GM12878 (cell line): ENCODE results near the gene LRBA. TPM values are rescaled to one million over a fixed set of nuclear protein-coding genes. Genes with fewer than 3 reads are reported as not detected.

Source experiments
- ATAC-seq: fragments of 200-7000 bp; cut with Tn5 transposase; 3 replicates; pipeline ENCODE4 v1.9.1; 2020; ENCODE audit warnings: mild to moderate bottlenecking, moderate library complexity
- BruUV-seq: library from RNA; stranded (reverse); fragments of 400-500 nt; replicated peaks from 2 replicates; lab custom pipeline; 2021; lab: Mats Ljungman, UMichigan
- CTCF ChIA-PET: fragments of 300-600 bp; sonication (Branson Sonifier 250); formaldehyde crosslinking; extraction: SDS; loops from one replicate; lab custom pipeline; 2021; ENCODE audit warnings: inconsistent platforms; lab: Yijun Ruan, JAX
- POLR2A ChIA-PET: fragments of 350-600 bp; formaldehyde crosslinking; extraction: SDS; loops from one replicate; lab custom pipeline; 2021; ENCODE audit warnings: inconsistent platforms; lab: Charles Lee
- RAD21 ChIA-PET: fragments of 300-600 bp; sonication (Branson Sonifier 250); formaldehyde crosslinking; loops from one replicate; lab custom pipeline; 2023; ENCODE audit warnings: antibody characterized with exemption; ENCODE audit not compliant: unreplicated experiment; lab: Charles Lee
- SMC1A ChIA-PET: fragments of 300-600 bp; sonication (Branson Sonifier 250); formaldehyde crosslinking; loops from one replicate; lab custom pipeline; 2023; ENCODE audit not compliant: unreplicated experiment, uncharacterized antibody; lab: Charles Lee
- DNase-seq: peaks from one replicate; pipeline ENCODE4 v3.0.0-alpha.2; 2011; ENCODE audit warnings: low read depth, low spot score
- FAIRE-seq: peaks from 3 replicates; lab custom pipeline; 2011; peaks lifted over from hg19 to GRCh38; lab: Jason Lieb, UNC
- H2AFZ ChIP-seq: 2 replicates; pipeline ENCODE4 v1.6.0; 2011; ENCODE audit warnings: low read depth, low read length, control low read depth; ENCODE audit not compliant: control insufficient read depth
- H3K27ac ChIP-seq: 2 replicates; pipeline ENCODE4 v1.5.1; 2011; ENCODE audit warnings: control low read depth; ENCODE audit not compliant: control insufficient read depth, insufficient read depth
- H3K27me3 ChIP-seq, 2 experiments: replicated peaks in 1 of 2; 2 replicates each; pipeline versions ENCODE4 v1.6.0 to v1.6.1; 2011; ENCODE audit warnings: low read length in 1 of 2; ENCODE audit not compliant: control insufficient read depth in 2 of 2, insufficient read depth in 2 of 2
- H3K36me3 ChIP-seq, 2 experiments: 2 replicates each; pipeline ENCODE4 v1.5.1; 2011; ENCODE audit warnings: low read length in 1 of 2; ENCODE audit not compliant: control insufficient read depth in 2 of 2, insufficient read depth in 2 of 2
- H3K4me1 ChIP-seq: 2 replicates; pipeline ENCODE4 v1.6.1; 2011; ENCODE audit warnings: mild to moderate bottlenecking, low read length, moderate library complexity, mixed read lengths; ENCODE audit not compliant: control insufficient read depth, insufficient read depth
- H3K4me2 ChIP-seq: 2 replicates; pipeline ENCODE4 v1.6.0; 2011; ENCODE audit warnings: control low read depth; ENCODE audit not compliant: control insufficient read depth, insufficient read depth
- H3K4me3 ChIP-seq: fragments of 200-600 bp; sonication (generic); 2 replicates; pipeline ENCODE4 v1.5.1; 2016
- H3K79me2 ChIP-seq: 2 replicates; pipeline ENCODE4 v1.6.0; 2011; ENCODE audit warnings: low read length; ENCODE audit not compliant: control insufficient read depth, insufficient read depth
- H3K9ac ChIP-seq: 2 replicates; pipeline ENCODE4 v1.8.0; 2011; ENCODE audit warnings: low read length, control low read depth, mixed read lengths; ENCODE audit not compliant: control insufficient read depth, insufficient read depth
- H3K9me3 ChIP-seq: replicated peaks from 3 replicates; pipeline ENCODE4 v1.5.1; 2011; ENCODE audit warnings: mild to moderate bottlenecking, low read length; ENCODE audit not compliant: control insufficient read depth, insufficient read depth
- H4K20me1 ChIP-seq: 2 replicates; pipeline ENCODE4 v1.6.0; 2011; ENCODE audit not compliant: control insufficient read depth, insufficient read depth
- HCFC1 ChIP-seq: fragments of 150-350 bp; IDR thresholded peaks from 2 replicates; pipeline ENCODE4 v1.6.1; 2014; ENCODE audit warnings: low read length
- KLF5 ChIP-seq: fragments of 450-650 bp; IDR thresholded peaks from 2 replicates; pipeline ENCODE4 v1.6.1; 2014; ENCODE audit warnings: mild to moderate bottlenecking; ENCODE audit not compliant: partially characterized antibody
- NFIC ChIP-seq: IDR thresholded peaks from 2 replicates; pipeline ENCODE4 v1.6.1; 2012; ENCODE audit warnings: low read depth, mild to moderate bottlenecking, inconsistent platforms, low read length, moderate library complexity
- SRF ChIP-seq, 2 experiments: IDR thresholded peaks; 2 replicates each; pipeline ENCODE4 v1.6.1; 2011; ENCODE audit warnings: low read depth in 2 of 2, low read length in 2 of 2, mild to moderate bottlenecking in 1 of 2, moderate library complexity in 1 of 2
- in situ Hi-C: fragments of 300-500 bp; cut with MboI; formaldehyde crosslinking; loops from 9 replicates; pipeline ENCODE4 v1.14.3; 2018; ENCODE audit warnings: mixed read lengths
- intact Hi-C: fragments of 100-400 bp; cut with micrococcal nuclease; formaldehyde crosslinking; loops from one replicate; pipeline ENCODE4 v1.14.2; 2022; ENCODE audit not compliant: unreplicated experiment
- polyA plus RNA-seq, 11 experiments: library from polyadenylated mRNA; depleted of rRNA in 4 of 11; unstranded in 6 of 11; stranded (reverse) in 5 of 11; fragments of >200 nt; fragmentation: Nextera tagmentation in 4 of 11; fragmentation: Illumina TruSeq in 1 of 11; extraction: Ambion mirVana in 4 of 11; extraction: Trizol in 1 of 11; gene quantifications; 1 replicate in 1 of 11; 2 replicates in 10 of 11; pipeline versions ENCODE4 v1.2.1 to v1.2.3, GENCODE V29; 2011 to 2016; ENCODE audit warnings: inconsistent platforms in 2 of 11, missing spikeins in 2 of 11, low read depth in 1 of 11
- total RNA-seq, 4 experiments: library from RNA; depleted of rRNA in 3 of 4; stranded (reverse); fragments of >200 nt in 3 of 4; fragmentation: Illumina TruSeq in 1 of 4; extraction: Trizol in 1 of 4; gene quantifications; 2 replicates each; pipeline versions ENCODE4 v1.2.1 to v1.2.3, GENCODE V29; 2013 to 2021
- TF ChIP-seq, protein P1 (sequence below): IDR thresholded peaks from 2 replicates; pipeline ENCODE4 v1.6.1; 2011; ENCODE audit warnings: low read depth, mild to moderate bottlenecking, low read length, moderate library complexity, borderline replicate concordance; ENCODE audit errors: extremely low read depth
- TF ChIP-seq, protein P2 (sequence below): IDR thresholded peaks from 2 replicates; pipeline ENCODE4 v1.6.1; 2012; ENCODE audit warnings: improper control_type of control experiment, low read depth, low read length; ENCODE audit not compliant: insufficient replicate concordance

The LRBA gene
- total and polyA plus RNA-seq, 10 of the 15 experiments (the other 5 are each of a cell fraction or from before 2014, with no cell fraction given) = 20.3 to 93.4 (median 55.0) TPM

DNA sequence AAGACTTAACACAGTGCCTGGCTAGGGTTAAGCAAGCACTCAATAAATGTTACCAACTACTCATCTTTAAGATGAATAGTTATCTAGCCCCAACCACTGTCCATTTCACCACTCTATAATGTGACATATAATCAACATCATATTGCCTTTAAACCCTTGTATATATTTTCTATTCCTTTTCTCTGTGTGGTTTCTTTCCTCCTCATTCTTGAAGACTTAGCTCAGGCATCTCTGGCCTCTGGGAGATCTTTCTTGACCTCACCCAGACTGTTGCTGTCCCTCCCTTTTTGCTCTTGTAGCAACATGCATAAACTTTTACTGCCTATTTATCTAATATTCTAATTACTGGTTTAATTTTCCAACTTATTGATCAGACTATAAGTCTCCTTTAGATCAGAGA, 683.0 kb downstream of the LRBA start:
- POLR2A ChIA-PET = interaction anchor here (0.6 kb wide), 1 partner anchor 685 kb away, joined by 5 read pairs; no protein-coding TSS in a partner anchor
- TF ChIP-seq KLF5 = no peak
- TF ChIP-seq, protein P1, sequence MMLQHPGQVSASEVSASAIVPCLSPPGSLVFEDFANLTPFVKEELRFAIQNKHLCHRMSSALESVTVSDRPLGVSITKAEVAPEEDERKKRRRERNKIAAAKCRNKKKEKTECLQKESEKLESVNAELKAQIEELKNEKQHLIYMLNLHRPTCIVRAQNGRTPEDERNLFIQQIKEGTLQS = no peak
- no peak for TF ChIP-seq NFIC
- TF ChIP-seq, protein P2, sequence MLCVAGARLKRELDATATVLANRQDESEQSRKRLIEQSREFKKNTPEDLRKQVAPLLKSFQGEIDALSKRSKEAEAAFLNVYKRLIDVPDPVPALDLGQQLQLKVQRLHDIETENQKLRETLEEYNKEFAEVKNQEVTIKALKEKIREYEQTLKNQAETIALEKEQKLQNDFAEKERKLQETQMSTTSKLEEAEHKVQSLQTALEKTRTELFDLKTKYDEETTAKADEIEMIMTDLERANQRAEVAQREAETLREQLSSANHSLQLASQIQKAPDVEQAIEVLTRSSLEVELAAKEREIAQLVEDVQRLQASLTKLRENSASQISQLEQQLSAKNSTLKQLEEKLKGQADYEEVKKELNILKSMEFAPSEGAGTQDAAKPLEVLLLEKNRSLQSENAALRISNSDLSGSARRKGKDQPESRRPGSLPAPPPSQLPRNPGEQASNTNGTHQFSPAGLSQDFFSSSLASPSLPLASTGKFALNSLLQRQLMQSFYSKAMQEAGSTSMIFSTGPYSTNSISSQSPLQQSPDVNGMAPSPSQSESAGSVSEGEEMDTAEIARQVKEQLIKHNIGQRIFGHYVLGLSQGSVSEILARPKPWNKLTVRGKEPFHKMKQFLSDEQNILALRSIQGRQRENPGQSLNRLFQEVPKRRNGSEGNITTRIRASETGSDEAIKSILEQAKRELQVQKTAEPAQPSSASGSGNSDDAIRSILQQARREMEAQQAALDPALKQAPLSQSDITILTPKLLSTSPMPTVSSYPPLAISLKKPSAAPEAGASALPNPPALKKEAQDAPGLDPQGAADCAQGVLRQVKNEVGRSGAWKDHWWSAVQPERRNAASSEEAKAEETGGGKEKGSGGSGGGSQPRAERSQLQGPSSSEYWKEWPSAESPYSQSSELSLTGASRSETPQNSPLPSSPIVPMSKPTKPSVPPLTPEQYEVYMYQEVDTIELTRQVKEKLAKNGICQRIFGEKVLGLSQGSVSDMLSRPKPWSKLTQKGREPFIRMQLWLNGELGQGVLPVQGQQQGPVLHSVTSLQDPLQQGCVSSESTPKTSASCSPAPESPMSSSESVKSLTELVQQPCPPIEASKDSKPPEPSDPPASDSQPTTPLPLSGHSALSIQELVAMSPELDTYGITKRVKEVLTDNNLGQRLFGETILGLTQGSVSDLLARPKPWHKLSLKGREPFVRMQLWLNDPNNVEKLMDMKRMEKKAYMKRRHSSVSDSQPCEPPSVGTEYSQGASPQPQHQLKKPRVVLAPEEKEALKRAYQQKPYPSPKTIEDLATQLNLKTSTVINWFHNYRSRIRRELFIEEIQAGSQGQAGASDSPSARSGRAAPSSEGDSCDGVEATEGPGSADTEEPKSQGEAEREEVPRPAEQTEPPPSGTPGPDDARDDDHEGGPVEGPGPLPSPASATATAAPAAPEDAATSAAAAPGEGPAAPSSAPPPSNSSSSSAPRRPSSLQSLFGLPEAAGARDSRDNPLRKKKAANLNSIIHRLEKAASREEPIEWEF = no peak
- no peak for TF ChIP-seq HCFC1
- TF ChIP-seq SRF (IDR thresholded peaks at IDR 0.05; ENCODE audit: low read depth in 2 of 2, low read length in 2 of 2) = no peak

More for the DNA sequence above, 683.0 kb downstream of the LRBA start:
- no peak overlapping the region for H3K9ac ChIP-seq
- no peak overlapping the region for H3K4me3 ChIP-seq
- H3K9me3 ChIP-seq = no peaks in the 10 kb centered on the region
- no peak overlapping the region for H2AFZ ChIP-seq
- H4K20me1 ChIP-seq = no peaks in the 10 kb centered on the region
- intact Hi-C loops = no loop called here
- no TSS peak for BruUV-seq
- DNase-seq (no peak), ATAC-seq (no peak), FAIRE-seq (no peak)
- H3K4me1 ChIP-seq = no peaks in the 10 kb centered on the region
- in situ Hi-C loops = no loop called here
- no peak overlapping the region for H3K4me2 ChIP-seq
- ChIA-PET SMC1A (interaction anchor here (2.8 kb wide), 1 partner anchor 12 kb away, joined by 7 read pairs; no protein-coding TSS in a partner anchor), CTCF (no interaction called here), RAD21 (no interaction called here)
- no peaks in the 10 kb centered on the region for H3K36me3 ChIP-seq
- no peak overlapping the region for H3K27ac ChIP-seq
- H3K27me3 ChIP-seq = no peaks in the 10 kb centered on the region
- H3K79me2 ChIP-seq = no peaks in the 10 kb centered on the region
